NCI-H146 (cell line): ENCODE measurements around the gene FRMD5.
"Not testable (repeated sequence)": the region's sequence is repeated elsewhere in the genome, so short reads cannot be mapped to it uniquely, and the experiment has no call there.

Source experiments
- DNase-seq: peaks from one replicate; lab custom pipeline; 2025; lab: John Stamatoyannopoulos, UW

FRMD5 gene

DNA sequence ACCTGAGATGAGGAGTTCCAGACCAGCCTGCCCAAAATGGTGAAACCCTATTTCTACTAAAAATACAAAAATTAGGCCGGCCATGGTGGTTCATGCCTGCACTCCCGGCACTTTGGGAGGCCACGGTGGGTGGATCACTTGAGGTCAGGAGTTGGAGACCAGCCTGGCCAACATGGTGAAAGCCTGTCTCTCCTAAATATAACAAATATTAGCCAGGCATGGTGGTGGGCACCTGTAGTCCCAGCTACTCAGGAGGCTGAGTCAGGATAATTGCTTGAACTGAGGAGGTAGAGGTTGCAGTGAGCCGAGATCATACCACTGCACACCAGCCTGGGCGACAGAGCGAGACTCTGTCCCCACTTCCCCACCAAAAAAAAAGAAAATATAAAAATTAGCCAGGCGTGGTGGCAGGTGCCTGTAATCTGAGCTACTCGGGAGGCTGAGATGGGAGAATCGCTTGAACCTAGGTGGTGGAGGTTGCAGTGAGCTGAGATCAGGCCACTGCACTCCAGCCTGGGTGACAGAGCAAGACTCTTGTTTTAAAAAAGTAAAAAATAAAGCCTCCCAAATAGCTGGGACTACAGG is 364.3 kb downstream of the FRMD5 start:
- DNase-seq, result not testable (repeated sequence)

DNA sequence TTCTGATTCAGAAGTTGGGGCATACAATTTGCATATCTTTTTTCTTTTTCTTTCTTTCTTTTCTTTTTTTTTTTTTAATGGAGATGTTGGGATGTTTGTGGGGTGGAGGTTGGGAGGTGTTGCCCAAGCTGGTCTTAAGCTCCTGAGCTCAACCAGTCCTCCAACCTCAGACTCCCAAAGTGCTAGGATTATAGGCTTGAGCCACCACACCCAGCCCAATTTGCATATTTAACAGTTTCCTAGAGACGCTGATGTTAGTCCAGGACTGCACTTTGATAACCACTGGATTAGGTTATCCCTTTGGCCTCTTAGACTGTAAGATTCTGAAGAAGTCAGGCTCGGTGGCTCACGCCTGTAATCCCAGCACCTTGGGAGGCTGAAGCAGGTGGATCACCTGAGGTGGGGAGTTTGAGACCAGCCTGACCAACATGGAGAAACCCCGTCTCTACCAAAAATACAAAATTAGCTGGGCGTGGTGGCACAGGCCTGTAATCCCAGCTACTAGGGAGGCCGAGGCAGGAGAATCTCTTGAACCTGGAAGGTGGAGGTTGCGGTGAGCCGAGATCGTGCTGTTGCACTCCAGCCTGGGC is 365.0 kb downstream of the FRMD5 start:
- not testable (repeated sequence) for DNase-seq

DNA sequence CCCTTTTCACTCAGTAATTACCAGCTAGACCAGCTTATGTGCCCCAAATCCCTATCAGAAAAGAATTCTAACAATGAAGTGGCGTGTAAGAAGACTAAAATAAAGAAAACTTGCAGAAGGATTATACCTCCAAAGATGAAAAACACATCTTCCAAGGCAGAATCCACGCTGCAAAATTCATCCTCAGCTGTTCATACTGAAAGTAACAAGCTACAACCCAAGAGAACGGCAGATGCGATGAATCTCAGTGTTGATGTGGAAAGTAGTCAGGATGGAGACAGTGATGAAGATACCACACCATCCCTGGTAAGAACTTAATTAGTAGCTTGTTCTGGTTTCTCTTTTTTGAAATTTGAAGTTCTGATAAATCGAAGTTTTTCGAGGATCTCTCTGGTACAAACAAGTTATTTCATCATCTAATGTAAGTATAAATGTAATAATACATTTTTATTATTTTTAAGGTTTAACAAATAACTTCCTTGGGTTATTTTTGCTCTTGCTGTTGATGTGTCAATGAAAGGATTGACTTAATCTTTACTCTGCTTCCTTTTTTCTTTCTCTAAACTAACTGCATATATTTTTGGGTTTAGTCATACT is 366.9 kb downstream of the FRMD5 start:
- no peak for DNase-seq

DNA sequence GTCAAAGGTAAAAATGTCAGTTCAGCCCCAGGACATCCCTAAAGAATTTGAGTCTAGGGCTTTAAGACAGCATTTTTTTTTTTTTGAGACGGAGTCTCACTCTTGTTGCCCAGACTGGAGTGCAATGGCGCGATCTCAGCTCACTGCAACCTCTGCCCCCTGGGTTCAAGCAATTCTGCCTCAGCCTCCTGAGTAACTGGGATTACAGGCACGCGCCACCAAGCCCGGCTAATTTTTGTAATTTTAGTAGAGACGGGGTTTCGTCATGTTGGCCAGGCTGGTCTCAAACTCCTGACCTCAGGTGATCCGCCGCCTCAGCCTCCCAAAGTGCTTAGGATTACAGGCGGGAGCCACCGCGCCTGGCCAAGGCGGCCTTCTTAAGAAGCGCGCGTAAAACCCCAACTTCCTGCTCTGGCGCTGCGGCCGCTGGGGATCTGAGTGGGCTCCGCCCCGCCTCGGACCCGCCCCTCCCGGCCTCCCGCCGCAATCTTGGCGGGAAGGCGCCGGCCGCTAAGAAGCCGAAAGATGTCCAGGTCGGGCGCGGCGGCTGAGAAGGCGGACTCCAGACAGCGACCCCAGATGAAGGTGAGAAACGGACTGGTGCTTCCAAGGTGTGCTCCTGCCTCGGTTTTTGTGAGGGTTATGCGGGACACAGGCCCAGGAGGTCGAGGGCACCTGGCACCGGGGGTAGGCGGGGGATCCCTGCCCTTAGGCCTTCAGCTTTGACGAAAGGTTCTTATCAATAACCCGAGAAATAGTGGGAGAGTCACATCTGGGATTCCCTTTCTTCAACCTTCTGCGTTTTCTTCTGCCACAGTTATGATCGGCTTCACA is 368.3 kb downstream of the FRMD5 start, which contains the start of gene WDR76:
Gene WDR76, plus strand, starts transcription at position 495 of the 834 bp plus-strand sequence. Its CDS starts 31 bp downstream, at position 526.
- DNase-seq, result peak; percentile 84

DNA sequence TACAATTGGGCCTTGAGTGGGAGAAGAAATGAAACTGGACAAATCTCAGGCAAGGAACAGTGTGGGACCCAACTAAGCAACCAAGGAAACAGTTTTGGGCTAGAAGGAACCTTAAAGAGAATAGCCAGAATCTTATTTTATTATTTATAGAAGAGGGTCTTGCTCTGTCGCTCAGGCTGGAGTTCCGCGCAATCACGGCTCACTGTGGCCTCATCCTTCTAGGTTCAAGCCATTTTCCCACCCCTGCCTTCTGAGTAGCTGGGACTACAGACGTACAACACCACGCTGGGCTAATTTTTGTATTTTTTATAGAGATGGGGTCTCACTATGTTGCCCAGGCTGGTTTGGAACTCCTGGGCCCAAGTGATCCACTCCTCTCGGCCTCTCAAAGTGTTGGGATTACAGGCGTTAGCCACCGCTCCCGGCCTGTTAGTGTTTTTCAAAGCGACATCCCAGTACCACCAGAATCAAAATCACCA is 369.0 kb downstream of the FRMD5 start:
- no peak for DNase-seq

DNA sequence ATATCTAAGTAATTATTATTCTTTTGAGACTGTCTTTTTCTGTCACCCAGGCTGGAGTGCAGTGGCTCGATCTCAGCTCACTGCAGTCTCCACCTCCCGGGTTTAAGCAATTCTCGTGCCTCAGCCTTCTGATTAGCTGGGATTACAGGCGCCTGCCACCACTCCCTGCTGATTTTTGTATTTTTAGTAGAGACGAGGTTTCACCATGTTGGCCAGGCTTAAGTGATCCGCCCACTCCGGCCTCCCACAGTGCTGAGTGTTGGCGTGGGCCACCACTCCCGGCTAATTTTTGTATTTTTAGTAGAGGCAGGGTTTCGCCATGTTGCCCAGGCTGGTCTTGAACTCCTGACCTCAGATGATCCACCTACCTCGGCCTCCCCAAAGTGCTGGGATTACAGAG is 369.8 kb downstream of the FRMD5 start:
- not testable (repeated sequence) for DNase-seq

DNA sequence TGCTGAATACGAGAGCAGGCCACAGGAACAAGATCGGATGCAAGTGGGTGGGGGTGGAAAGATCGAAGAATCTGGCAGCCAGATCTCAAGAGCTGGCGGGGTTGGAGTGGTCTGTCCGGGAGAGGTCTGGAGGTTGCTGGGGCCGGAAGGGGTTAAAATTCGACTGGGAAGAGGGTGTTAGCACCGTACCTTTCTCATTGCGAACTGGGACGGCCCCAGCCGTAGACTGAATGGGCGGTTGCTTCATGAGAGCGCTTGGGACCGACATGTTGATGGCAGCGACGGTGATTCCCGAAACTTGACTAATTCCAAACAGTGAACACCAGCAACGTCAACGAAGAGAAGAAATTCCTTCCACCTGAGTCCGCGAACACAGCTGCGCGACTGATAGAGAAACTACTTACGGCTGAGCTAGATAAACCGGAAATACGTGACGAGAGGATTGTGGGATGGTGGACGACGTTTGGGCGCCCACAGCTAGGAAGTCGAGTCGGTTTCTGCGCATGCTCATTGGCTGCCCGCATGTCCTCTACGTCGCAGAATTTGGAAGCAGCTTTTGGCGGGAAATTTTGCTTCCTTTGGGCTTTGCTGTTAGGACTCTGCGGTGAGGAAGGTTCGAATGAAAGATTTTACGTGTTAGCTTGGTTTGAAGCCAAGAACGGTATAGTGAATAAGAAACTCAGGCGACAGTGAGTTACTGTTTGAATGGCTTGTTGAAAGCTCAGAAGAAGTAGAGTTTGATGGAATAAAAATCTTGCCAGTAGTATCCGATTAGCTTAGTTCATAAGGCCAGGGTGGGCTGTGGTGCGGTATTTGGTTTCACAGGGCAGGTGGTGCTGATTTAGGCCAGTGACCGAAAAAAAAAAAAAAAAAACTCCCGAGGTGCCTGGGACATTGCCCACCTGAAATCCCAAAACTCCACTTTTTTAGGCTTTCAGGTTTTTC is 370.5 kb downstream of the FRMD5 start, which contains the start of gene MFAP1:
Gene MFAP1, minus strand, starts transcription at position 389 of the 945 bp plus-strand sequence. Its CDS starts 121 bp downstream, at position 268.
- peak; percentile 93 for DNase-seq

DNA sequence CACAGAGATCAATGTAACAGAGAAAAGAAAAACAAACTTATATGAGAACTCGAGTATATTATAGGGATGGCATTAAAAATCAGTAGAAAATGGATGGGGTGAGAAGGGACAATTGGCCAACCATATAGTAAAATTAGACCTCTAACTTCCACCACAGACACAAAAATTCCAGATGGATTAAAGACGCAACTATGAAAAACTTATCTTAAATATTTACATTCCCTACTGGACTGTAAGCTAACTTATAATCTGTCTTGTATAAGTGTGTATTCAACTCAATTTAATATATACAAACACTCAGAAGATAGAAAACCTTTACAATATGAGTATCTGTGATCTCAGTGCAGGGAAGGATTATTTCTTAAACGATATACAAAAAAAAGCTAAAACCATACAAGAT is 373.6 kb downstream of the FRMD5 start:
- DNase-seq, result no peak
